C4-2B (cell line): ENCODE results near the gene TMEM89.

ENCODE experiments used
- H3K27ac ChIP-seq: fragments of 450-650 bp; 2 replicates; pipeline ENCODE4 v1.5.1; 2017
- CTCF ChIP-seq: fragments of 450-650 bp; conservative IDR thresholded peaks from 2 replicates; pipeline ENCODE4 v1.5.1; 2017; ENCODE audit warnings: mild to moderate bottlenecking
- ZFX ChIP-seq: fragments of 450-650 bp; IDR thresholded peaks from 2 replicates; pipeline ENCODE4 v1.6.1; 2017

TMEM89 gene

GRCh38 chr3:48585411-48585810 is 36.2 kb downstream of the TMEM89 start:
- no peak for TF ChIP-seq CTCF
- TF ChIP-seq ZFX: no peak
- H3K27ac ChIP-seq: no peak overlapping the region

GRCh38 chr3:48584836-48585235 is 36.7 kb downstream of the TMEM89 start:
- no peak for TF ChIP-seq CTCF
- H3K27ac ChIP-seq: no peak overlapping the region

GRCh38 chr3:48581621-48582481 is 39.7 kb downstream of the TMEM89 start:
- TF ChIP-seq CTCF: no peak
- no peak for TF ChIP-seq ZFX
- H3K27ac ChIP-seq: no peak overlapping the region

- H3K27ac ChIP-seq: no peak overlapping the region
- TF ChIP-seq CTCF (no peak), ZFX (no peak)
Measured at GRCh38 chr3:48576647-48577046, 44.9 kb downstream of the TMEM89 start.

- TF ChIP-seq CTCF (no peak), ZFX (no peak)
- H3K27ac ChIP-seq: no peak overlapping the region
Measured at GRCh38 chr3:48575366-48575765, 46.2 kb downstream of the TMEM89 start.

- TF ChIP-seq CTCF: no peak
- no peak for TF ChIP-seq ZFX
- H3K27ac ChIP-seq: no peak overlapping the region
Measured at GRCh38 chr3:48573973-48574585, 47.5 kb downstream of the TMEM89 start.

GRCh38 chr3:48572517-48572916 is 49.1 kb downstream of the TMEM89 start:
- no peak overlapping the region for H3K27ac ChIP-seq
- TF ChIP-seq ZFX (no peak), CTCF (no peak)
